GM21717 (cell line): ENCODE results near the gene CAPRIN1.
A peak's percentile ranks its signal among the peaks of the same experiment; 100 is the strongest.

Experiments used
- ATAC-seq: cut with Tn5 transposase; IDR thresholded peaks from one replicate; pipeline ENCODE4 v1.9.1; 2021; ENCODE audit warnings: mild to moderate bottlenecking, moderate library complexity; ENCODE audit not compliant: unreplicated experiment

The CAPRIN1 gene

DNA sequence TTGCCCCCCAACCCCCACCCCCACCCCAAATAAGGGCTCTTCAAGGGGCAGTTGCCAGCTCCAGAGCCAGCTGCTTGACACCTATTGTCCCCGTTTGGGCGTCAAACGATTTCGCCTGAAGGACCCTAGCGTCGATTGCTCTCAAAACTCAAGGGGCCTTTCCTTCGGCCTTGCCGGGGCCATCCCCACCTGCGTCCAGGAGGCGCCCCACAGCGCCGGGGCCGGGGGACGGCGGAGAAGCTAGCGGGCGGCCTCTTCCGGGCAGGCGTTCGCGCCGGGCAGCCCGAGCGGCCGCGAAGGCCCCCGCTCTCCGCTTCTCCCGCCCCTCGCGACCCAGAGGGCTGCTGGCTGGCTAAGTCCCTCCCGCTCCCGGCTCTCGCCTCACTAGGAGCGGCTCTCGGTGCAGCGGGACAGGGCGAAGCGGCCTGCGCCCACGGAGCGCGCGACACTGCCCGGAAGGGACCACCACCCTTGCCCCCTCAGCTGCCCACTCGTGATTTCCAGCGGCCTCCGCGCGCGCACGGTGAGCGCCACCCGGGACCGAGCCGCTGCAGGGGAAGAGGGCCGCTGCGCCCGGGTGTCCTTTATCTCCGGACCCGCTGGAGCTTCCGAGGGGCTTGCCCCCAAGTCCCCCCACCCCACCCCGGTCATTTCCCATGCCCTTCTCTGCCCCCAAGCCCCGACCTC, at the start of gene CAPRIN1:
Gene CAPRIN1, plus strand, starts transcription at position 383 of the 687 bp plus-strand sequence. CDS start 690 bp downstream, outside the sequence.
- ATAC-seq = peak; percentile 60

- ATAC-seq = no peak
Measured at GRCh38 chr11:34002420-34002819, 49.1 kb upstream of the CAPRIN1 start.

DNA sequence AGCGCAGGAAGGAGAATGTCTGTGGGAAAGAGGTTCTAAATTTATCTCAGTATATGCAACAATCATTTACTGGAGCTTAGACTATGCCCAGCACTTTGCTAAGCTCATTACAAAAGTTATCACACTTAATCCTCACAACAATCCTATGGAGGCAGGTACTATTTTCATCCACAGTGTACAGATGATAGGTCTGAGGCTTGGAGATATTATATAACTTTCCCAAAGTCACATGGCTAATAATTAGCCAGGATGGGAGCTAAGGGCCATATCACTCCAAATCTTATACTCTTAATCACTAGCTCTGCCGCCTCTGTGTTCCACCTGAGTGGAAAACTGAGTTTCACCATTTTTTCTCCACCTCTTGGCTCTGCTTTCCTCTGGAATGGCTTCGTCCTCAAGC, 47.3 kb upstream of the CAPRIN1 start:
- no peak for ATAC-seq

DNA sequence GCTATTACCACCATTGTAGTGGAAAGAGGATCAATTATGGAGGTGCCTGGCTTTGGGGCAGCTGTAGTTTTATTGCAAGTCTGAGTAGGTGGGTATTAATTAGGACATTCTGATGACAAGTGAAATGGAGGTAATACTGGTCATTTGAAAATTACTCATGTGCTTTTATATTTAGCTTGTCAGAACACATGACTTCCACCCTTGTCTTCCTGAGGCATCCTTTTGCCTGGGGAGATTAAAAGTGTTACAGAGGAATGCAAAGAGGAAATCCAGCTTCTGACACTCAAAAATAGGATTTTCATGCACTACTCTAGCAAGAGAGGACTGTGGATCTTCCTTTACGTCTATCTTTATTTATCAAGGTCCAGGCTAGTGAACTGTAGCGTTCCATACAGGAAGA, 44.7 kb upstream of the CAPRIN1 start:
- ATAC-seq = no peak

GRCh38 chr11:34012734-34013133, 38.8 kb upstream of the CAPRIN1 start:
- ATAC-seq = no peak

- no peak for ATAC-seq
Measured at GRCh38 chr11:34013898-34014571, 37.5 kb upstream of the CAPRIN1 start.

DNA sequence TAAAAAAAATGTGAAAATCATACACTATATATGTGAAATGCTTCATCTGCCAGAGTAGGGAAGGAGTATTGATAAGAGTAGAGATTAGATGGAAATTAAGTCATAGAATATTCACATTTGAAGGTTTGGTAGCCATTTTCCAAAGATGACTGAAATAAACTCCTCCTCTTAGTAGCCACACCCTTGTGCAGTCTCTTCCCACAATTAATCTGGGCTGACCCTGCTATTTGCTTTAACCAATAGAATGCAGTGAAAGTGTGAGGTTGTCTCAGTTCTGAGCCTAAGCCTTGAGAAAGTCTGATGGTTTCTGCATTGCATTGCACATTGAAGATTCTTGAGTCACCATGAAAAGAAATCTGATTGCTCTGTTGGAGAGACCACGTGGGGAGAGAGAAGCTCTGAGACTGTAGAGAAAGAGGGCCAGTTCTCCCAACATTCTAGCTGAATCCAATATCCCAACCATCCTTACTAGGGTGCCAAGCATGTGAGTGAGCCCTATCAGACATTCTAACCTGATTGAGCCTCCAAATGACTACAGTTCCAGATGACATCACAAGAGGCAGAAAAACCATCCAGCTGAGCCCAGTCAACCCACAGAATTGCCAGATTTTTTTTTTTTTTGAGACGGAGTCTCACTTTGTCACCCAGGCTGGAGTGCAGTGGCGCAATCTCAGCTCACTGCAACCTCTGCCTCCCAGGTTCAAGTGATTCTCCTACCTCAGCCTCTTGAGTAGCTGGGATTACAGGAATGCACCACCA, 29.4 kb upstream of the CAPRIN1 start:
- no peak for ATAC-seq

DNA sequence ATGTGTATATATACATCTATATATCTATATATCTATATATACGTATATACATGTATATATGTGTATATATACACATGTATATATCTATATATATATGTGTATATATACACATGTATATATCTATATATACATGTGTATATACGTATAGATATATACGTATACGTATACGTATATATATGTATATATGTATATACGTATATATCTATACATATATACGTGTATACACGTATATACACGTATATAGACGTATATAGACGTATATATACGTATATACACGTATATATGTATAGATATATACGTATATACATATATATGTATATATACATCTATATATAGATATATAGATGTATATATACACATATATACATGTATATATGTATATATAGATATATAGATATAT, 25.1 kb upstream of the CAPRIN1 start:
- no peak for ATAC-seq

- no peak for ATAC-seq
Measured at GRCh38 chr11:34027516-34028408, 23.8 kb upstream of the CAPRIN1 start.

- ATAC-seq = no peak
Measured at GRCh38 chr11:34028425-34028824, 23.1 kb upstream of the CAPRIN1 start.

GRCh38 chr11:34029176-34029575, 22.4 kb upstream of the CAPRIN1 start:
- no peak for ATAC-seq

DNA sequence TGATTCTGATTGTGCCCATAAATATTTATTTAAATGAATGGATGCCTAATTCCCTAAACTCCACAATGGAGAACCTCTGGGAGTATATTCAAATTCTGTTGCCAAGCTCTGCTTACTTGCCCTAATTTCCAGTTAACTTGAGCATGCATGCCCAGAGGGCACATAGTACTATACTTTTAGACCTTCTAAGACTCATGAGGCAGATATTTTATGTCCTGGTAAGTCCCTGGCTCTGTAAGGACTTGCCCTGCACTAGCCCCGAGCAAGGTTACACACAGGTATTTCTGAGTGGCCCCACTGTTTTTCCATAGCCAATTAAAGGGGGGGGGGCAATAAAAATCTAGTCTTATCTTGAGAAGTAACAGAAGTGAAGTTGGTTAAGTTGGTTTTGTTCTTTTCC, 21.1 kb upstream of the CAPRIN1 start:
- ATAC-seq = no peak

GRCh38 chr11:34033399-34033798, 18.1 kb upstream of the CAPRIN1 start:
- ATAC-seq = no peak

DNA sequence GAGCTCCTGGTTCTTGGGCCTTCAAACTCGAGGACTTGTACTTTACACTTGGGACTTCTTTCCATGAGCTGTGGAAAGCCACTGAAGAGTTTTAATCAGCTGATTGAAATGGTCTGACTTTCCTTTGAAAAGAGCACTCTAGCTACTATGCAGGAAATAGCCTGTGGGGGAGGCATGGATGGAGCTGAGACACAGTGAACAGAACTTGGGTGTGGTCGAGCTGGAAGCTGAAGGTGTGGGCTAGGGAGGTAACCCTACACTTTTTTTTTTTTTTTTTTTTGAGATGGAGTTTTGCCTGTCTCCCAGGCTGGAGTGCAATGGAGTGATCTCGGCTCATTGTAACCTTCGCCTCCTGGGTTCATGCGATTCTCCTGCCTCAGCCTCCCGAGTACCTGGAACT, 17.5 kb upstream of the CAPRIN1 start:
- no peak for ATAC-seq

DNA sequence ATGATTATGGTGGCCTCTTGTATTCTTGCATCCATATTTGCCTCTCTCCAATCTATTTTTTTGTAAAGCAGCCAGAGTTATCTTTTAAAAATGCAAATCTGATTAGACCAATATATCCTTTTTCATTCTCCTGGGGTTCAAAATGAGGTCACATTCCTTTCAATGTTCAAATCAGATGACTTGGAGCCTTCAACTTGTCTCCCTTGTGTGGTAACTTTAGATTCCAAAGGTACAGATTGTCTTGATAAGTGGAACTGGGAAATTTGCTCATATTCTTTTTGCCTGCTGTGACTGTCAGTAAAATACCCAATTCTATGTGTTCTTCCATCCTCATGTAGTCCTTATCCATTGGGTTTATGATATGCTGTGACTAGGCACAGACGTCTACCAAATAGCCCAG, 15.1 kb upstream of the CAPRIN1 start:
- ATAC-seq = no peak

- ATAC-seq = no peak
Measured at GRCh38 chr11:34037016-34037415, 14.5 kb upstream of the CAPRIN1 start.

- ATAC-seq = no peak
Measured at GRCh38 chr11:34040571-34040970, 11.0 kb upstream of the CAPRIN1 start.

DNA sequence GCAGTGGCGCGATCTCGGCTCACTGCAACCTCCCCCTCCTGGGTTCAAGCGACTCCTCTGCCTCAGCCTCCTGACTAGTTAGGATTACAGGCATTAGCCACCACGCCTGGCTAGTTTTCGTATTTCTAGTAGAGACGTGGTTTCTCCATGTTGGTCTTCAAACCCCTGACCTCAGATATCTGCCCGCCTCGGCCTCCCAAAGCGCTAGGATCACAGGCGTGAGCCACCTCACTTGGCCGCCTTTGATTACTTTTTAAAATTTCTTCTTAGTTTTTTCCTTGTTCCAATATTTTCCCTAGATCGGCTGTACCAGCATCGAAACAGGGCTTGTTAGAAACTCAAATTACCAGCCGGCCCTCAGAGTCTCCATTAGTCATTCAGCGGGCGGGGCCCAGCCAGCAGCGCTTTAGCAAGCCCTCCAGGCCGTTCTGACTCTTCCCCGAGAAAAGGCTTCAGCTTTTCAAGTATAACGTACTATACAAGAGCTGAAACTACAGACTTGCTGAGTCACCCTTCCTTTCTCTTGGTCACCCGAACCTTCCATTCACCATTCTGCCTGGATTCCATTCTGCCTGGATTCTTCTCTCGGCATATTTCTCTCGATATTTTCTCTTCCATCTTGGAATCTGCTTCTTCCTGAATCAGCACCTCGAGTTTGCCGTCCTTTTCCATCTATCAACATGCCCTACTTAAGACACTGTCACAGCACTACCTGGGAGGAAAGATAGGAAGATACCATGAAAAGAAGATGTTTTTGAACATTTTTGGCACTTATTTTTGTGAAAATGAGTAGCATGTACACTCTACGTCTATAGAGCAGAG, 6.7 kb upstream of the CAPRIN1 start:
- ATAC-seq = no peak

DNA sequence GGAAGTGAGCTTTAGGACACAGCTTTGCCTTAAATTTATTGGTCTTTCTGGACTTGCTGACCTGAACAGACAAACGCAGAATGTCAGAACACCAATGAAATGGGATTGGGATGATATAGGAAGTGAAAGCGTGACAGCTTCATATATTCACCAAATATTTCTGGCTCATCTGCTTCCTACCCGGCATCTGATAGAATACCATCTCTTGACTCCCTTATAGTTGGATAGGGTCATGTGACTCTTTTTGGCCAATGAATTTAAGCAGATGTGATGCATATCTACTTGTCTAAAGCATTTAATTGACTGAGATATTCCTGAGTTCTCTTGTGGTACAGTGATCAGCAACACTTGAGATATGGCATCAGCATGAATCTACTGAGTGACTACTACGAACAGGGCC, 2.5 kb upstream of the CAPRIN1 start:
- no peak for ATAC-seq
